SIG-M5 (cell line): ENCODE results near the gene MYO5A.
"Not testable (repeated sequence)": the region's sequence is repeated elsewhere in the genome, so short reads cannot be mapped to it uniquely, and the experiment has no call there.

Experiments used
- DNase-seq: peaks from one replicate; lab custom pipeline; 2025; lab: John Stamatoyannopoulos, UW

The MYO5A gene

GRCh38 chr15:52288051-52288942, 240.4 kb downstream of the MYO5A start:
- no peak for DNase-seq

GRCh38 chr15:52287114-52287513, 241.6 kb downstream of the MYO5A start:
- DNase-seq = no peak

- DNase-seq = not testable (repeated sequence)
These were observed 242.7 kb downstream of the MYO5A start for GRCh38 chr15:52285941-52286340.

GRCh38 chr15:52284164-52284563, 244.5 kb downstream of the MYO5A start:
- DNase-seq = no peak

GRCh38 chr15:52283281-52283680, 245.4 kb downstream of the MYO5A start:
- DNase-seq = no peak

GRCh38 chr15:52282418-52282817, 246.3 kb downstream of the MYO5A start:
- no peak for DNase-seq

- no peak for DNase-seq
These were observed 247.3 kb downstream of the MYO5A start for GRCh38 chr15:52281085-52282035.

- DNase-seq = no peak
These were observed 248.2 kb downstream of the MYO5A start for GRCh38 chr15:52280326-52281084.

- no peak for DNase-seq
These were observed 249.9 kb downstream of the MYO5A start for GRCh38 chr15:52278636-52279367.

GRCh38 chr15:52278135-52278534, 250.5 kb downstream of the MYO5A start:
- DNase-seq = no peak

- DNase-seq = no peak
These were observed 251.1 kb downstream of the MYO5A start for GRCh38 chr15:52277575-52277974.

- DNase-seq = no peak
These were observed 252.4 kb downstream of the MYO5A start for GRCh38 chr15:52276256-52276770.

- no peak for DNase-seq
These were observed 265.0 kb downstream of the MYO5A start for GRCh38 chr15:52263563-52264282.

GRCh38 chr15:52262364-52262763, 266.3 kb downstream of the MYO5A start:
- no peak for DNase-seq

GRCh38 chr15:52261498-52262242, 267.0 kb downstream of the MYO5A start:
- no peak for DNase-seq

GRCh38 chr15:52261026-52261425, 267.7 kb downstream of the MYO5A start:
- DNase-seq = no peak

- DNase-seq = no peak
These were observed 269.2 kb downstream of the MYO5A start for GRCh38 chr15:52259503-52259902.

- no peak for DNase-seq
These were observed 270.2 kb downstream of the MYO5A start for GRCh38 chr15:52258461-52258860.

GRCh38 chr15:52257734-52258062, 271.0 kb downstream of the MYO5A start:
- no peak for DNase-seq
